ENCODE measurements around the gene VASH1.

The VASH1 gene

DNA sequence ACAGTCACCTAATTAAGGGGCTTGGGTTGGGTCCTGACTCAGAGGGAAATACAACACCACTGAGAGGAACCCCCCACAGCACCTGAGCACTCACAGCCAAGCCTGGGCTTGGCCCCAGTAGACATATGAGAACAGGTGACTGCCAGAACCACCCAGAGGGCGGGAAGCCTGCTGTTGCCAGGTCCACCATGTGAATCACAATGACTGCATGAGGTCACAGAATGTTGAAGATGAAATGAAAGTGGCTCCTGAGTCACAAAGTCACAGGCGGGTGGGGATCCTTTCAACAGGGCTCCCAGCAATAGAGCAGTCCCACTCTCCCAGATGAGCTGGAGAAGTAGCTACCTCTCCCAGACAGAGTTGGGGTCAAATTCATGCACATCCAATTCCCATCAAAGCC is 64.9 kb downstream of the VASH1 start, which contains the start of gene LRRC74A:
Gene LRRC74A (plus strand): TSS at position 287 of the 400 bp plus-strand sequence. CDS start 290 bp downstream, outside the sequence.
- Histone ChIP-seq H4K20me1 (ENCODE audit: insufficient read depth, low read length) (no peaks in the 10 kb centered on the region), H3F3A (ENCODE audit: insufficient read depth, low read length) (no peaks in the 10 kb centered on the region), H3K9me3 (ENCODE audit: low read length) (no peaks in the 10 kb centered on the region), H3K4me3 (ENCODE audit: low read depth, low read length, poor library complexity, severe bottlenecking) (no peak within 1 kb of the TSS), H3K36me3 (ENCODE audit: insufficient read depth, low read length) (no peaks in the 10 kb centered on the region), H3K4me1 (ENCODE audit: insufficient read depth, low read length, severe bottlenecking) (no peaks in the 10 kb centered on the region), H3K27ac (ENCODE audit: low read depth, low read length, poor library complexity, severe bottlenecking) (no peak within 1 kb of the TSS), H3K4me2 (ENCODE audit: low read length) (no peak within 1 kb of the TSS), H3K9ac (ENCODE audit: low read length) (no peak within 1 kb of the TSS), H3K79me2 (ENCODE audit: insufficient read depth, low read length) (no peaks in the 10 kb centered on the region), H2AFZ (ENCODE audit: low read length) (no peak within 1 kb of the TSS), H3K9me2 (ENCODE audit: low read depth, low read length) (no peaks in the 10 kb centered on the region), H3K27me3 (ENCODE audit: insufficient read depth, low read length) (0 out of 2 replicates have a peak, but pooled peaks cover 4% of the 10 kb centered on the region)
- TF ChIP-seq, protein P1, sequence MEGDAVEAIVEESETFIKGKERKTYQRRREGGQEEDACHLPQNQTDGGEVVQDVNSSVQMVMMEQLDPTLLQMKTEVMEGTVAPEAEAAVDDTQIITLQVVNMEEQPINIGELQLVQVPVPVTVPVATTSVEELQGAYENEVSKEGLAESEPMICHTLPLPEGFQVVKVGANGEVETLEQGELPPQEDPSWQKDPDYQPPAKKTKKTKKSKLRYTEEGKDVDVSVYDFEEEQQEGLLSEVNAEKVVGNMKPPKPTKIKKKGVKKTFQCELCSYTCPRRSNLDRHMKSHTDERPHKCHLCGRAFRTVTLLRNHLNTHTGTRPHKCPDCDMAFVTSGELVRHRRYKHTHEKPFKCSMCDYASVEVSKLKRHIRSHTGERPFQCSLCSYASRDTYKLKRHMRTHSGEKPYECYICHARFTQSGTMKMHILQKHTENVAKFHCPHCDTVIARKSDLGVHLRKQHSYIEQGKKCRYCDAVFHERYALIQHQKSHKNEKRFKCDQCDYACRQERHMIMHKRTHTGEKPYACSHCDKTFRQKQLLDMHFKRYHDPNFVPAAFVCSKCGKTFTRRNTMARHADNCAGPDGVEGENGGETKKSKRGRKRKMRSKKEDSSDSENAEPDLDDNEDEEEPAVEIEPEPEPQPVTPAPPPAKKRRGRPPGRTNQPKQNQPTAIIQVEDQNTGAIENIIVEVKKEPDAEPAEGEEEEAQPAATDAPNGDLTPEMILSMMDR (IDR thresholded peaks at IDR 0.05; ENCODE audit: low read length): no peak
- TF ChIP-seq EZH2 (IDR thresholded peaks at IDR 0.05; ENCODE audit: borderline replicate concordance, low read length): no peak

DNA sequence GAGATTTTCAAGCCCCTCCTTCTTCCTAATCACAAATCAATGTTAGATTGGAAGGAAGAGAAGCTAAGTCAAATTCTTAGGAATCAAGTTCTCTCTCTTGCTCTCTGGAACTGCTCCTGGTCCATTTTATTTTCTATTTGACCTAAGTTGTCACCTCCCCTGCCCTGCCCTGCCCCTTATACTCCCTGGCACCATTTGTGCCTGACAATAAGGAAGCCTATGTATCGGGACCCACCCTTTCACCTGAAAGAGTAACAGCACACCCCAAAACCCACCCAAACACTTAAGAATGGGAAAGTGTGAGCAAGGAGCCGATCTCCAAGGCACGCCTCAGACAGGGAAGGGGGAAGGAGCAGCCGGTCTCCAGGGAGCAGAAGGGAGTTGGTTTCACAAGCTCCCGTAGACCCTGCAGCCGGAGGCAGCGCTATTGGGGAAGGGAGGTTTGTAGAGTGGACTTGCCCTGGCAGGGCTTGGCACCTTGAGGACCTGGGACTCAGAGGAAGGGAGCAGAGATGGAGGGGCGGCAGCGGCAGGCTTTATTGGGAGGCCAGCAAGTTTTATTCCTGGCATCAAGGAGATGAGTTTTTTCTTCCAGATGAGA is 66.5 kb downstream of the VASH1 start:
- no peaks in the 10 kb centered on the region for H3K9me2 ChIP-seq (ENCODE audit: low read depth, low read length)
- 0 out of 2 replicates have a peak, but pooled peaks cover 7% of the 10 kb centered on the region for H3K27me3 ChIP-seq (ENCODE audit: insufficient read depth, low read length)
- H3K27ac ChIP-seq (ENCODE audit: low read depth, low read length, poor library complexity, severe bottlenecking): no peak overlapping the region
- no peaks in the 10 kb centered on the region for H4K20me1 ChIP-seq (ENCODE audit: insufficient read depth, low read length)
- H3K4me2 ChIP-seq (ENCODE audit: low read length): no peak overlapping the region
- H3F3A ChIP-seq (ENCODE audit: insufficient read depth, low read length): no peaks in the 10 kb centered on the region
- no peak overlapping the region for H3K4me3 ChIP-seq (ENCODE audit: low read depth, low read length, poor library complexity, severe bottlenecking)
- no peak overlapping the region for H3K9ac ChIP-seq (ENCODE audit: low read length)
- H3K79me2 ChIP-seq (ENCODE audit: insufficient read depth, low read length): no peaks in the 10 kb centered on the region
- H2AFZ ChIP-seq (ENCODE audit: low read length): no peak overlapping the region
- H3K4me1 ChIP-seq (ENCODE audit: insufficient read depth, low read length, severe bottlenecking): no peaks in the 10 kb centered on the region
- no peak for TF ChIP-seq EZH2 (IDR thresholded peaks at IDR 0.05; ENCODE audit: borderline replicate concordance, low read length)
- TF ChIP-seq, protein P1 (IDR thresholded peaks at IDR 0.05; ENCODE audit: low read length): no peak
- H3K36me3 ChIP-seq (ENCODE audit: insufficient read depth, low read length): no peaks in the 10 kb centered on the region
- no peaks in the 10 kb centered on the region for H3K9me3 ChIP-seq (ENCODE audit: low read length)

DNA sequence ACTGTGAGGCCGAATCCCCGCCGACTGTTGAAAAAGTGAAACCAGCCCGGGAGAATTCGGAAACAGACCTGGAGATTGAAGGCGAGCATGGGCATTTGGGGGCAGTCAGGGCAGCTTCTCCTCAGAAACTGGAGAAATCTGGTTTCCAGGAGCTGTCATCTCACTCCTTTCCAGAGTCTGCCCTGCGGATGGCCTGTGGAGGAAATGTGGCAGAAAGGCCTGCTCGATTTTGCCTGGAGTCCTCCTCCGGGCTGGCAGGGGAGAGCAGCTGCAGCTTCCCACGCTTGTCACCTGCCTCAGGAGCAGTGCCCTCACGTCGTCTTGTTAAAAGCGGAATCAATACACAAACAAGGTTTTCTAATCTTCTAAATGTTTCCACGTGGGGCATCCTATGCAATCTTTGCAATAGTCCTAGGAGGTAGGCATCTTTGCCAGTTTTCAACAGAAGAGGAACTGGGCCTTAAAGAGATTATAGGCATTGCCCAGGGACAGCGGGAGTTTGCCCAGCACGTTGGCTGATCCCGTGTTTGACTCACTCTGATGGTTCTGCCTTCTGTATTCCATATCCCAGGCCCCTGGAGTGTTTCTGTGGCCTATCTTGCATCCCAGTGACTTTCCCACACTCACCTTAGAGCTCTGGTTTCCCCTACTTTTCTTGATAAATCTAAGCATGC is 67.2 kb downstream of the VASH1 start:
- no peaks in the 10 kb centered on the region for H3K36me3 ChIP-seq (ENCODE audit: insufficient read depth, low read length)
- no peak overlapping the region for H2AFZ ChIP-seq (ENCODE audit: low read length)
- H3K4me3 ChIP-seq (ENCODE audit: low read depth, low read length, poor library complexity, severe bottlenecking): no peak overlapping the region
- H3F3A ChIP-seq (ENCODE audit: insufficient read depth, low read length): no peaks in the 10 kb centered on the region
- H3K4me1 ChIP-seq (ENCODE audit: insufficient read depth, low read length, severe bottlenecking): no peaks in the 10 kb centered on the region
- TF ChIP-seq EZH2 (IDR thresholded peaks at IDR 0.05; ENCODE audit: borderline replicate concordance, low read length): no peak
- TF ChIP-seq, protein P1 (IDR thresholded peaks at IDR 0.05; ENCODE audit: low read length): no peak
- 0 out of 2 replicates have a peak, but pooled peaks cover 7% of the 10 kb centered on the region for H3K27me3 ChIP-seq (ENCODE audit: insufficient read depth, low read length)
- H3K4me2 ChIP-seq (ENCODE audit: low read length): no peak overlapping the region
- H3K9ac ChIP-seq (ENCODE audit: low read length): no peak overlapping the region
- no peaks in the 10 kb centered on the region for H4K20me1 ChIP-seq (ENCODE audit: insufficient read depth, low read length)
- H3K27ac ChIP-seq (ENCODE audit: low read depth, low read length, poor library complexity, severe bottlenecking): no peak overlapping the region
- H3K9me3 ChIP-seq (ENCODE audit: low read length): no peaks in the 10 kb centered on the region
- H3K9me2 ChIP-seq (ENCODE audit: low read depth, low read length): no peaks in the 10 kb centered on the region
- H3K79me2 ChIP-seq (ENCODE audit: insufficient read depth, low read length): no peaks in the 10 kb centered on the region
